DOHH2 (cell line): ENCODE results near the gene CTDSPL2.

ENCODE experiments used
- CTCF ChIP-seq: fragments of 200-600 bp; sonication (generic); IDR thresholded peaks from one replicate; pipeline ENCODE4 v1.5.1; 2014; ENCODE audit warnings: antibody characterized with exemption, mild to moderate bottlenecking, low read depth, low read length; ENCODE audit not compliant: poor library complexity, severe bottlenecking
- EZH2phosphoT487 ChIP-seq: fragments of 200-600 bp; sonication (generic); IDR thresholded peaks from 2 replicates; pipeline ENCODE4 v1.6.1; 2017; ENCODE audit warnings: borderline replicate concordance, mild to moderate bottlenecking, antibody characterized with exemption, low read length, moderate library complexity, mixed read lengths

- TF ChIP-seq CTCF (no peak), EZH2phosphoT487 (no peak)
Observed at GRCh38 chr15:44435893-44436667, 8.7 kb downstream of the CTDSPL2 start.
